KMS-11 (cell line): ENCODE results near the gene PRIMA1.
"Not testable (repeated sequence)": the region's sequence is repeated elsewhere in the genome, so short reads cannot be mapped to it uniquely, and the experiment has no call there.

ENCODE experiments used
- H2AFZ ChIP-seq: fragments of 200-600 bp; sonication (generic); 2 replicates; pipeline ENCODE4 v1.6.1; 2016; ENCODE audit warnings: antibody characterized with exemption, mixed run types, low read depth
- H3K27ac ChIP-seq: fragments of 200-600 bp; sonication (generic); 2 replicates; pipeline ENCODE4 v1.6.1; 2016; ENCODE audit warnings: mild to moderate bottlenecking, mixed run types
- H3K27me3 ChIP-seq: fragments of 200-600 bp; sonication (generic); 2 replicates; pipeline ENCODE4 v1.6.1; 2017; ENCODE audit warnings: mild to moderate bottlenecking, low read depth, mixed run types, moderate library complexity; ENCODE audit not compliant: insufficient read depth
- H3K36me3 ChIP-seq: fragments of 200-600 bp; sonication (generic); 2 replicates; pipeline ENCODE4 v1.6.1; 2017; ENCODE audit warnings: mild to moderate bottlenecking, mixed run types; ENCODE audit not compliant: insufficient read depth
- H3K4me1 ChIP-seq: fragments of 200-600 bp; sonication (generic); 2 replicates; pipeline ENCODE4 v1.6.1; 2016; ENCODE audit warnings: mild to moderate bottlenecking, low read depth, mixed run types; ENCODE audit not compliant: poor library complexity, severe bottlenecking
- H3K4me2 ChIP-seq: fragments of 200-600 bp; sonication (generic); 2 replicates; pipeline ENCODE4 v1.7.0; 2016; ENCODE audit warnings: mild to moderate bottlenecking, mixed run types
- H3K4me3 ChIP-seq: fragments of 200-600 bp; sonication (generic); IDR thresholded peaks from 2 replicates; pipeline ENCODE4 v1.6.1; 2017; ENCODE audit warnings: low read depth, low read length, mixed read lengths; ENCODE audit not compliant: insufficient read depth
- H3K79me2 ChIP-seq: fragments of 200-600 bp; sonication (generic); 2 replicates; pipeline ENCODE4 v1.6.1; 2016; ENCODE audit warnings: low read depth, mixed run types; ENCODE audit not compliant: insufficient read depth
- H3K9ac ChIP-seq: fragments of 200-600 bp; sonication (generic); 2 replicates; pipeline ENCODE4 v1.6.1; 2016; ENCODE audit warnings: mild to moderate bottlenecking, mixed run types
- H4K20me1 ChIP-seq: fragments of 200-600 bp; sonication (generic); 2 replicates; pipeline ENCODE4 v1.6.1; 2016; ENCODE audit warnings: mild to moderate bottlenecking, mixed run types; ENCODE audit not compliant: insufficient read depth
- CTCF ChIP-seq: fragments of 200-600 bp; sonication (generic); conservative IDR thresholded peaks from 2 replicates; pipeline ENCODE4 v1.6.1; 2017; ENCODE audit warnings: low read depth, mild to moderate bottlenecking, antibody characterized with exemption, low read length, moderate library complexity, mixed read lengths

PRIMA1 gene

GRCh38 chr14:93824076-93824475 lies 35.8 kb upstream of the PRIMA1 start:
- Histone ChIP-seq H3K36me3 (no peaks in the 10 kb centered on the region), H3K4me1 (no peaks in the 10 kb centered on the region), H3K9ac (no peak overlapping the region), H3K4me2 (no peak overlapping the region), H3K27me3 (no peaks in the 10 kb centered on the region), H2AFZ (no peak overlapping the region), H4K20me1 (no peaks in the 10 kb centered on the region), H3K79me2 (no peaks in the 10 kb centered on the region), H3K4me3 (no peak overlapping the region), H3K27ac (no peak overlapping the region)
- TF ChIP-seq CTCF: no peak

- Histone ChIP-seq H3K27me3 (no peaks in the 10 kb centered on the region), H3K4me2 (no peak overlapping the region), H3K36me3 (no peaks in the 10 kb centered on the region), H3K4me3 (no peak overlapping the region), H3K4me1 (no peaks in the 10 kb centered on the region), H2AFZ (no peak overlapping the region), H4K20me1 (no peaks in the 10 kb centered on the region), H3K79me2 (no peaks in the 10 kb centered on the region), H3K27ac (no peak overlapping the region), H3K9ac (no peak overlapping the region)
- no peak for TF ChIP-seq CTCF
Measured at GRCh38 chr14:93821051-93821450, 32.8 kb upstream of the PRIMA1 start.

- no peak overlapping the region for H3K27ac ChIP-seq
- H3K4me1 ChIP-seq: no peaks in the 10 kb centered on the region
- no peaks in the 10 kb centered on the region for H3K79me2 ChIP-seq
- TF ChIP-seq CTCF: no peak
- no peaks in the 10 kb centered on the region for H3K27me3 ChIP-seq
- H3K9ac ChIP-seq: no peak overlapping the region
- no peak overlapping the region for H3K4me3 ChIP-seq
- no peak overlapping the region for H2AFZ ChIP-seq
- H3K36me3 ChIP-seq: no peaks in the 10 kb centered on the region
- H3K4me2 ChIP-seq: no peak overlapping the region
- no peaks in the 10 kb centered on the region for H4K20me1 ChIP-seq
Measured at GRCh38 chr14:93818857-93819256, 30.6 kb upstream of the PRIMA1 start.

- Histone ChIP-seq H4K20me1 (no peaks in the 10 kb centered on the region), H3K27me3 (no peaks in the 10 kb centered on the region), H3K4me1 (no peaks in the 10 kb centered on the region), H3K9ac (no peak overlapping the region), H3K27ac (no peak overlapping the region), H3K36me3 (no peaks in the 10 kb centered on the region), H3K4me3 (no peak overlapping the region), H3K4me2 (no peak overlapping the region), H3K79me2 (no peaks in the 10 kb centered on the region), H2AFZ (no peak overlapping the region)
- TF ChIP-seq CTCF: no peak
Measured at GRCh38 chr14:93811676-93812075, 23.4 kb upstream of the PRIMA1 start.

GRCh38 chr14:93811020-93811419 lies 22.7 kb upstream of the PRIMA1 start:
- Histone ChIP-seq H3K4me3 (no peak overlapping the region), H4K20me1 (no peaks in the 10 kb centered on the region), H3K79me2 (no peaks in the 10 kb centered on the region), H3K27me3 (no peaks in the 10 kb centered on the region), H3K4me1 (no peaks in the 10 kb centered on the region), H3K27ac (no peak overlapping the region), H3K9ac (no peak overlapping the region), H3K36me3 (no peaks in the 10 kb centered on the region), H3K4me2 (no peak overlapping the region), H2AFZ (no peak overlapping the region)
- no peak for TF ChIP-seq CTCF

- not testable (repeated sequence) for H3K9ac ChIP-seq, H3K4me2 ChIP-seq, H3K27me3 ChIP-seq, H3K4me1 ChIP-seq, H3K79me2 ChIP-seq, H3K27ac ChIP-seq, H4K20me1 ChIP-seq, H3K36me3 ChIP-seq, H3K4me3 ChIP-seq, H2AFZ ChIP-seq
Measured at GRCh38 chr14:93809491-93810420, 21.5 kb upstream of the PRIMA1 start.
